Endothelial cell of umbilical vein (primary cell): ENCODE measurements around the gene MACROH2A1. TPM values are rescaled to one million over a fixed set of nuclear protein-coding genes. Genes with fewer than 3 reads are reported as not detected.

Experiments
- BruUV-seq: library from RNA; stranded (reverse); fragments of 400-500 nt; replicated peaks from 2 replicates; lab custom pipeline; 2021; lab: Mats Ljungman, UMichigan
- CTCF ChIA-PET: fragments of 300-600, 350-600 bp; sonication (Branson Sonifier 250); formaldehyde crosslinking; loops from one replicate; lab custom pipeline; 2021; ENCODE audit warnings: antibody characterized with exemption, inconsistent platforms; lab: Charles Lee
- POLR2A ChIA-PET: fragments of 300-600, 350-600 bp; sonication (Branson Sonifier 250); formaldehyde crosslinking; loops from one replicate; lab custom pipeline; 2021; ENCODE audit warnings: antibody characterized with exemption, inconsistent platforms; lab: Charles Lee
- DNase-seq: peaks from one replicate; pipeline ENCODE4 v3.0.0-alpha.2; 2011; ENCODE audit warnings: low read depth, low spot score
- FAIRE-seq: peaks from 2 replicates; lab custom pipeline; 2011; peaks lifted over from hg19 to GRCh38; lab: Jason Lieb, UNC
- H2AFZ ChIP-seq: 2 replicates; pipeline ENCODE4 v1.6.0; 2012; ENCODE audit warnings: low read depth, low read length, control low read depth, inconsistent platforms
- H3K27ac ChIP-seq: 2 replicates; pipeline ENCODE4 v1.5.1; 2011; ENCODE audit warnings: low read depth, mild to moderate bottlenecking, control low read depth, low read length, moderate library complexity; ENCODE audit not compliant: insufficient read depth
- H3K27me3 ChIP-seq, 2 experiments: 2 replicates each; pipeline versions ENCODE4 v1.6.0 to v1.6.1; 2011; ENCODE audit warnings: low read length in 2 of 2, mixed read lengths in 1 of 2; ENCODE audit not compliant: control insufficient read depth in 2 of 2, insufficient read depth in 2 of 2
- H3K36me3 ChIP-seq, 2 experiments: 2 replicates in 1 of 2; 3 replicates in 1 of 2; pipeline ENCODE4 v1.5.1; 2011; ENCODE audit warnings: low read length in 2 of 2, mild to moderate bottlenecking in 1 of 2, moderate library complexity in 1 of 2; ENCODE audit not compliant: control insufficient read depth in 2 of 2, insufficient read depth in 2 of 2; ENCODE audit errors: extremely low read depth in 1 of 2
- H3K4me1 ChIP-seq: 3 replicates; pipeline ENCODE4 v1.5.1; 2011; ENCODE audit warnings: mild to moderate bottlenecking, low read length; ENCODE audit not compliant: control insufficient read depth, insufficient read depth; ENCODE audit errors: extremely low read depth
- H3K4me2 ChIP-seq: 2 replicates; pipeline ENCODE4 v1.6.1; 2011; ENCODE audit warnings: low read length, control low read depth, mixed read lengths; ENCODE audit not compliant: insufficient read depth
- H3K4me3 ChIP-seq, 3 experiments: fragments of 200-600 bp in 1 of 3; sonication (generic), shearing (Covaris generic) in 1 of 3; replicated peaks in 1 of 3; 2 replicates each; pipeline ENCODE4 v1.5.1; 2011 to 2016; ENCODE audit warnings: control low read depth in 3 of 3, low read length in 3 of 3, mild to moderate bottlenecking in 2 of 3, inconsistent platforms in 1 of 3, low read depth in 1 of 3, moderate library complexity in 1 of 3; ENCODE audit not compliant: insufficient read depth in 1 of 3
- H3K79me2 ChIP-seq: 2 replicates; pipeline ENCODE4 v1.6.0; 2012; ENCODE audit warnings: low read length, inconsistent platforms; ENCODE audit not compliant: control insufficient read depth, insufficient read depth
- H3K9ac ChIP-seq: replicated peaks from 2 replicates; pipeline ENCODE3; 2011; ENCODE audit warnings: low read length, control low read depth; ENCODE audit not compliant: insufficient read depth; ENCODE audit errors: extremely low read depth
- H3K9me1 ChIP-seq: replicated peaks from 3 replicates; pipeline ENCODE4 v1.6.0; 2011; ENCODE audit warnings: mild to moderate bottlenecking, low read length; ENCODE audit not compliant: control insufficient read depth, insufficient read depth; ENCODE audit errors: extremely low read depth
- H3K9me3 ChIP-seq: replicated peaks from 2 replicates; pipeline ENCODE4 v1.5.1; 2012; ENCODE audit warnings: low read length, inconsistent platforms; ENCODE audit not compliant: control insufficient read depth, insufficient read depth
- H4K20me1 ChIP-seq: replicated peaks from 2 replicates; pipeline ENCODE3; 2011; ENCODE audit warnings: mild to moderate bottlenecking, low read length; ENCODE audit not compliant: control insufficient read depth, insufficient read depth; ENCODE audit errors: extremely low read depth
- EZH2 ChIP-seq: IDR thresholded peaks from 2 replicates; pipeline ENCODE4 v1.6.1; 2012; ENCODE audit warnings: borderline replicate concordance, low read depth, mild to moderate bottlenecking, moderate library complexity, low read length, inconsistent platforms; ENCODE audit not compliant: severe bottlenecking
- FOS ChIP-seq: IDR thresholded peaks from 2 replicates; pipeline ENCODE4 v1.6.1; 2011; ENCODE audit warnings: mild to moderate bottlenecking, low read length, moderate library complexity, borderline replicate concordance; ENCODE audit not compliant: insufficient read depth
- GATA2 ChIP-seq: IDR thresholded peaks from 2 replicates; pipeline ENCODE4 v1.7.0; 2011; ENCODE audit warnings: low read depth, mild to moderate bottlenecking, moderate library complexity, mixed read lengths, low read length; ENCODE audit not compliant: insufficient read length, insufficient read depth
- JUN ChIP-seq: IDR thresholded peaks from 2 replicates; pipeline ENCODE4 v1.6.1; 2011; ENCODE audit warnings: borderline replicate concordance, low read depth; ENCODE audit not compliant: insufficient read length, insufficient read depth
- MYC ChIP-seq: IDR thresholded peaks from one replicate; pipeline ENCODE4 v1.6.1; 2011; ENCODE audit warnings: mild to moderate bottlenecking, low read depth, low read length
- POLR2A ChIP-seq: IDR thresholded peaks from 2 replicates; pipeline ENCODE4 v1.6.1; 2012; ENCODE audit warnings: low read depth, mild to moderate bottlenecking, control low read depth, low read length
- POLR2AphosphoS5 ChIP-seq: IDR thresholded peaks from 2 replicates; pipeline ENCODE4 v1.6.1; 2012; ENCODE audit warnings: low read depth, mild to moderate bottlenecking, control low read depth, low read length, moderate library complexity; ENCODE audit not compliant: insufficient read depth
- dilution Hi-C: fragments of 300-500 bp; cut with MboI; formaldehyde crosslinking; loops from one replicate; pipeline ENCODE4 v1.15.0; 2019; ENCODE audit warnings: low sequenced_read_pairs; ENCODE audit not compliant: extremely low pct_ligation_motif_present
- intact Hi-C: fragments of 100-400 bp; cut with micrococcal nuclease; formaldehyde crosslinking; loops from one replicate; pipeline ENCODE4 v1.10.0; 2022
- polyA plus RNA-seq, 4 experiments: library from polyadenylated mRNA; depleted of rRNA in 3 of 4; stranded (reverse) in 3 of 4; unstranded in 1 of 4; fragments of >200 nt; gene quantifications; 2 replicates each; pipeline versions ENCODE4 v1.2.1 to v1.2.3, GENCODE V29; 2011 to 2012; ENCODE audit warnings: missing spikeins in 1 of 4
- total RNA-seq: library from RNA; stranded (reverse); gene quantifications from 2 replicates; pipeline ENCODE4 v1.2.3, GENCODE V29; 2021
- TF ChIP-seq, protein P1 (sequence below): IDR thresholded peaks from 2 replicates; pipeline ENCODE4 v1.6.1; 2011; ENCODE audit not compliant: insufficient read depth, insufficient read length
- TF ChIP-seq, protein P2 (sequence below), 2 donors: IDR thresholded peaks; 1 replicate in 1 of 2; 2 replicates in 1 of 2; pipeline ENCODE4 v1.5.1; 2011; ENCODE audit warnings: low read length in 2 of 2, mild to moderate bottlenecking in 2 of 2, moderate library complexity in 2 of 2, control low read depth in 1 of 2, inconsistent platforms in 1 of 2, low read depth in 1 of 2; ENCODE audit not compliant: insufficient read depth in 1 of 2; ENCODE audit errors: extremely low read depth in 1 of 2

The MACROH2A1 gene
- total and polyA plus RNA-seq, 2 donors (not counting 3 experiments of a cell fraction or from before 2014, with no cell fraction given), result 89.3 to 147 TPM

DNA sequence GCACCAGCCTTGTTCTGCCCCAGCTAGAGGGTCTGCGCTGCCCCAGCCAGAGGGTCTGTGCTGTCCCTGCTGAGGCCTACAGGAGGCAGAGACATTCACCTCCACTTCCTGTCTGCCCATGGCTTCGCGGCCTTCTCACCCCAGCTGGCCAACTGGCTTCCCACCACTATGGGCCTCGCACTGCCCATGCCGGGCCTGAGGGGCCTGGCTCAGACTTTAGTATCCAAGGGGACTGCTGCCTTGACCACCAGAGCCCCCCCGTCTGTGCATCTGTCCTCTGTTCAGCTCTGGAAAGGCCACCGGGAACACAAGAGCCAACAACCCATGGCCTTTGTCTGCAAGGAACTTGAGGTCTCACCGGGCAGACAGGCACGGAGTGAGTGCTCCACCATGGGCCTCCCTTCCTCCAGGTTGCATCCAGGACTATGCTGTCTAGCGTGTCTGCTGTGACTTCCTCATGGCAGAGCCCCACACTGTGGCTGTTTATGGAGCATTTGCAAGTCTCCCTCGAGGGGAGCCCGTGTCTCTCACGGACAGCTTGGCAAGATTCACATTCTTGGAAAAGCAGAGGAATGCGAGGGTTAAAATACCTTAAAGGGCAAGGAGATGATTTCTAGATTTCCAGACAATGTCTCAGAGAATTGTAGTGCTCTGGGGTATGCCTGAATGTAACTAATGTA lies 46.4 kb upstream of the MACROH2A1 start:
- Histone ChIP-seq H2AFZ (no peak overlapping the region), H3K4me1 (no peaks in the 10 kb centered on the region), H3K79me2 (no peaks in the 10 kb centered on the region), H4K20me1 (no peaks in the 10 kb centered on the region), H3K4me3 (no peak overlapping the region), H3K9me3 (no peaks in the 10 kb centered on the region), H3K9ac (no peak overlapping the region), H3K4me2 (no peak overlapping the region), H3K9me1 (no peaks in the 10 kb centered on the region), H3K36me3 (no peaks in the 10 kb centered on the region), H3K27ac (no peak overlapping the region), H3K27me3 (peaks cover 2 to 5% of the 10 kb centered on the region in 2 experiments)
- intact Hi-C loops, result no loop called here
- dilution Hi-C loops, result no loop called here
- POLR2A ChIA-PET, result no interaction called here
- BruUV-seq, result no TSS peak
- TF ChIP-seq GATA2 (no peak), POLR2A (no peak), POLR2AphosphoS5 (no peak), EZH2 (no peak), JUN (no peak), MYC (no peak), FOS (no peak)
- TF ChIP-seq, protein P1, sequence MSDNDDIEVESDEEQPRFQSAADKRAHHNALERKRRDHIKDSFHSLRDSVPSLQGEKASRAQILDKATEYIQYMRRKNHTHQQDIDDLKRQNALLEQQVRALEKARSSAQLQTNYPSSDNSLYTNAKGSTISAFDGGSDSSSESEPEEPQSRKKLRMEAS, result no peak
- TF ChIP-seq, protein P2, sequence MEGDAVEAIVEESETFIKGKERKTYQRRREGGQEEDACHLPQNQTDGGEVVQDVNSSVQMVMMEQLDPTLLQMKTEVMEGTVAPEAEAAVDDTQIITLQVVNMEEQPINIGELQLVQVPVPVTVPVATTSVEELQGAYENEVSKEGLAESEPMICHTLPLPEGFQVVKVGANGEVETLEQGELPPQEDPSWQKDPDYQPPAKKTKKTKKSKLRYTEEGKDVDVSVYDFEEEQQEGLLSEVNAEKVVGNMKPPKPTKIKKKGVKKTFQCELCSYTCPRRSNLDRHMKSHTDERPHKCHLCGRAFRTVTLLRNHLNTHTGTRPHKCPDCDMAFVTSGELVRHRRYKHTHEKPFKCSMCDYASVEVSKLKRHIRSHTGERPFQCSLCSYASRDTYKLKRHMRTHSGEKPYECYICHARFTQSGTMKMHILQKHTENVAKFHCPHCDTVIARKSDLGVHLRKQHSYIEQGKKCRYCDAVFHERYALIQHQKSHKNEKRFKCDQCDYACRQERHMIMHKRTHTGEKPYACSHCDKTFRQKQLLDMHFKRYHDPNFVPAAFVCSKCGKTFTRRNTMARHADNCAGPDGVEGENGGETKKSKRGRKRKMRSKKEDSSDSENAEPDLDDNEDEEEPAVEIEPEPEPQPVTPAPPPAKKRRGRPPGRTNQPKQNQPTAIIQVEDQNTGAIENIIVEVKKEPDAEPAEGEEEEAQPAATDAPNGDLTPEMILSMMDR (IDR thresholded peaks at IDR 0.05; ENCODE audit: extremely low read depth in 1 of 2, insufficient read depth in 1 of 2, low read depth in 1 of 2, low read length in 2 of 2), result no peak
- FAIRE-seq, result no peak
- no peak for DNase-seq
- CTCF ChIA-PET, result interaction anchor here (2.6 to 3.0 kb wide), 2 partner anchors 11 to 21 kb away, joined by 10 to 26 read pairs; no protein-coding TSS in a partner anchor
